T47D (cell line): ENCODE results near the gene UQCC2.

ENCODE experiments used
- DNase-seq, 2 experiments: peaks; one replicate each; pipeline versions ENCODE4 v3.0.0 to v3.0.0-alpha.2; 2011 to 2012; ENCODE audit warnings: low read depth in 1 of 2, low spot score in 1 of 2
- JUND ChIP-seq: IDR thresholded peaks from 2 replicates; pipeline ENCODE4 v1.6.1; 2012; ENCODE audit warnings: low read depth
- in situ Hi-C: cut with HindIII; loops from 2 replicates; pipeline ENCODE4 v1.10.0; 2016; ENCODE audit warnings: low sequenced_read_pairs, low pct_unique_long_range_greater_than_20kb

Gene UQCC2

DNA sequence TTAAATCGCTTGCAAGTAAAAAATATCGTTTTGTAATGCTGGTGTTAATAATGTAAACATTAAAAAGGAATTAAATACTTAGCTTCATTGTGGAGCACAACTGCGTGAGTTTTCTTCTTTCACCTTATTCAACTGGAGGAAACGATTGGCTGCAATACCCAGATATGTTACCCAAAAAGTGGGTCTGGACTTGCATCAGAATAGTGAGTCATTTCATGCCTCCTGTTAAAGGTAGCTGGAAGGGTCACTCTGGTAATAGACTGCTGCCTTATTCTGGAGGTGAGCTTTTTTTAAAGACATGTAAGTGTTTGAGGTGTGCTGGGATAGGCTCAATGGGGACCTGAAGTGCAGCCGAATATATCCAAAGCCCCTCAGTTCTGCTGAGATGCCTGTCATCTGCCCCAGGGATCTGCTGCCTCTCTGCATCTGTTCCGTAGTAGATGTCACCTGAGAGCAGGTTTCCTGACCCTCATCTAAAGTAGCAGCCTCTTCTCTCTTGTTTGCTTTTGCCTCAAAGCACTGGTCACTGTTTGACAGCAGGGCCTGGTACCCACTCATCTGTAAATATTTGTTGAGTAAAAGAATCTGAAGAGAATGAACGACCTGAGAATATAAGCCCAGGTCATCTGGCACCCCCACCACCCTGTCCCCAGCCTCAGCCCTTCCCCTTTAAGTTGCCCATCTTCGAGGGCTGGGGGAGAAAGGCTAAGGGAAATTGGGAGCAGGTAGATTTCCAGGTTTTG, 5.6 kb upstream of the UQCC2 start:
- peak in 1 of 2 experiments; percentile 35 for DNase-seq
- in situ Hi-C loops: no loop called here
- no peak for TF ChIP-seq JUND

- in situ Hi-C loops: no loop called here
- no peak for TF ChIP-seq JUND
- peak in 1 of 2 experiments; percentile 66 for DNase-seq
These were observed 4.9 kb upstream of the UQCC2 start for GRCh38 chr6:33716379-33716778.

DNA sequence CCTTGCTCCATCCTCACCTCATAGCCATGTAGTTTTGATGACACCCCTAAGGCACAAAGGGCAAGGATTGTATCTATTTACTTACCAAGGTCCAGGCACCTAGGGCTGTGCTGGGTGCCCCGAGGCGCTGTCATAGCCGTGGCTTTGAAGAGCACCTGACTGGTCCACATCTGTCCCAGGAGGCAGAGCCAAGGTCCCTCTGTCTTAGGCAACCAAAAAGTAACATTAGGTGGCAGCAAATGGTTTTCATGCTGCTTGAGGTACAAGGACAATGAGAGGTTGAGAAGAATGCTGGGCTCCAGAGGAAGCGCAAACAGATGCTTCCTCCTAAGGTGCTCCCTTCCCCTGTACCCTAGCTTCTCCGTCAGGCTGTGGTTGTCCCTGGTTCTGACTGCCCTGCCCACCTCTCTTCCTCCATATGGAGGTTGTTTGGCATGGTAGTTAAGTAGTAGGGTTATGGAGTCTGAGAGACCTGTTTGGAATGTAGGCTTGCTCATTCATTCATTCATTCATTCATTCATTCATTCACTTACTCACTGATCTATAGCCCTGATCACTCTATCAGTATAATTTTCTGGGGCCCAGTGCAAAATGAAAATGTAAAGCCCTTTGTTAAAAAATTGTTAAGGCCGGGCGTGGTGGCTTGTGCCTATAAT, 3.0 kb upstream of the UQCC2 start:
- in situ Hi-C loops: no loop called here
- peak in 1 of 2 experiments; percentile 79 for DNase-seq
- no peak for TF ChIP-seq JUND

- TF ChIP-seq JUND: no peak
- no peak for DNase-seq
- in situ Hi-C loops: no loop called here
These were observed 2.3 kb upstream of the UQCC2 start for GRCh38 chr6:33713786-33714185.

GRCh38 chr6:33712914-33713313, 1.4 kb upstream of the UQCC2 start:
- in situ Hi-C loops: no loop called here
- no peak for DNase-seq
- TF ChIP-seq JUND: no peak

DNA sequence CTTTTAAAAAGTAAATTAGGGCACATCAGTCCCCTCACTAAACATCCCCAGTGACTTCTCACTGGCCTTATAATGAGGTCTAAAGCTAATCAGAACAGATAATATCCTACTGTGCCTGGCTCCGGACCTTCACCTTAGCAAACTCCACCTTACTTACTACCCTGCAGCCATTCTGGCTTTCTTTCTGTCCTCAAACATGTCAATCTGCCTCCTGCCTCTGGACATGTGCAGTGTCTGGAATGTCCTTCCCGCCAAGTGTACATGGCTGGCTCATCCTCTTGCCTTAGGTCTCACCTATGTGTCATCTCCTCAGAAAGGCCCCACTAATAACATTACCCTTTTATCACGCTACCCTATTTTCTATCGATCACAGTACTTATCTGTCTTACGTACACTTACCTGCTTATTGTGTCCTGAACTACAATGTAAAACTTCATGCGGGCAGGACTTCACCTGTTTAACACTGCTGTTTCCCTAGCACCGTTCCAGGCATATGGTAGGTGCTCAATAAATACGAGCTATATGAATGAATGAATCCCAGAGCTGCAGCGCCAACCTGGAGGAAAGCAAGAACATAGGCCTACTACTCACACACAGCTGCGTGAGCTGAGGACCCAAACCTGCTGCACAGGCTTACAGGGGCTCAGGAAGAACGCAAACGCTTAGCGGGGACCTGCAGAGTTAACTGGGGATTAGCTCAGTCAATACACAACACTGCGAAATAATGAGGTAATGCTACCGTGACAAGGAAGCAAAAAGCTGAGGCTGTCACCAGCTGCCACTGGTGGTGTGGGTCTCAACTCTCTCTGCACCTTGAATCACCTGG, 991 bp downstream of the UQCC2 start:
- no peak for TF ChIP-seq JUND
- in situ Hi-C loops: no loop called here
- DNase-seq: no peak

- in situ Hi-C loops: no loop called here
- DNase-seq: no peak
- TF ChIP-seq JUND: no peak
These were observed 1.8 kb downstream of the UQCC2 start for GRCh38 chr6:33709605-33710295.

- no peak for TF ChIP-seq JUND
- DNase-seq: no peak
- in situ Hi-C loops: no loop called here
These were observed 2.8 kb downstream of the UQCC2 start for GRCh38 chr6:33708516-33709204.

- DNase-seq: no peak
- in situ Hi-C loops: no loop called here
- no peak for TF ChIP-seq JUND
These were observed 3.7 kb downstream of the UQCC2 start for GRCh38 chr6:33707771-33708170.

DNA sequence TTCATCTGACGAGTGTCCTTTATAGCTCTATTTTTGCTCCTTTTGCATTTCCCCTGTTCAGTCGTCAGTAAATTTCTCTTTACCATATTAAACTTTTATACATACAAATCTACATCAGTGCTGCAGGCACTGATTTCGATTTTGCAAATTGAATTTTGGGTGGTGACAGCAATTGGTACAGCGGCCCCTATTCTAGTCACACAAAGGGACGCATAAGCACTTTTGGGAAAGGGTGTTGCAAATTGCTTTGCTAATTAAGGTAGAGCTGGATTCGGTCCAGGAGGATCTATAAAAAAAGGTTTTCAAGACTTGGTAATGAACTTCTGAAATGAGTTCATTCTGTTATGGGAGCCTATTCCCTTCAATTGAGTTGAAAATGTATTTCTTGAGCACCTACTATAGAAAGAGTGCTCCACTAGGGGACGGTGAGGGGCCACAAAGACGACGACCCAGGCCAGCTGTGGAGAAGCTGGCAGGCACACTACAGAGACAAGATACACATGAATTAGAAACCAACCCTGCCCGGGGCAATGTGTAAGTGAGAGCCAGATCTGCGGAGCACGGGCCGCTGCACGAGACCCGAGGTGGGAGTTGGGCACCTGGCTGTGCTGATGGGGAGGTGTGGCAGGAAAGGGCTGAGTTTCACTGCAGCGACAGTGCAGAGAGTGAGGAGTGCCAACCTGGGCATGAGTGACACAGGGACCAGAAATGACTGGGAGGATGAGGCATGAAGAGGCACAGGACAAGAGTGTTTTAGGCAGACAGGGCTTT, 5.4 kb downstream of the UQCC2 start:
- DNase-seq: no peak
- in situ Hi-C loops: no loop called here
- TF ChIP-seq JUND: no peak

- in situ Hi-C loops: no loop called here
- peak in 1 of 2 experiments; percentile 46 for DNase-seq
- TF ChIP-seq JUND: no peak
These were observed 6.1 kb downstream of the UQCC2 start for GRCh38 chr6:33705268-33705885.
